DND-41 (cell line): ENCODE data around the gene PHRF1.

ENCODE experiments used
- EZH2 ChIP-seq: IDR thresholded peaks from 3 replicates; pipeline ENCODE4 v1.6.1; 2012; ENCODE audit warnings: borderline replicate concordance, low read depth, mild to moderate bottlenecking, moderate library complexity, low read length, inconsistent platforms; ENCODE audit not compliant: severe bottlenecking
- TF ChIP-seq, protein P1 (sequence below): IDR thresholded peaks from 2 replicates; pipeline ENCODE4 v1.5.1; 2012; ENCODE audit warnings: borderline replicate concordance, low read length, moderate library complexity, mild to moderate bottlenecking; ENCODE audit not compliant: poor library complexity, severe bottlenecking; ENCODE audit errors: extremely low read depth

DNA sequence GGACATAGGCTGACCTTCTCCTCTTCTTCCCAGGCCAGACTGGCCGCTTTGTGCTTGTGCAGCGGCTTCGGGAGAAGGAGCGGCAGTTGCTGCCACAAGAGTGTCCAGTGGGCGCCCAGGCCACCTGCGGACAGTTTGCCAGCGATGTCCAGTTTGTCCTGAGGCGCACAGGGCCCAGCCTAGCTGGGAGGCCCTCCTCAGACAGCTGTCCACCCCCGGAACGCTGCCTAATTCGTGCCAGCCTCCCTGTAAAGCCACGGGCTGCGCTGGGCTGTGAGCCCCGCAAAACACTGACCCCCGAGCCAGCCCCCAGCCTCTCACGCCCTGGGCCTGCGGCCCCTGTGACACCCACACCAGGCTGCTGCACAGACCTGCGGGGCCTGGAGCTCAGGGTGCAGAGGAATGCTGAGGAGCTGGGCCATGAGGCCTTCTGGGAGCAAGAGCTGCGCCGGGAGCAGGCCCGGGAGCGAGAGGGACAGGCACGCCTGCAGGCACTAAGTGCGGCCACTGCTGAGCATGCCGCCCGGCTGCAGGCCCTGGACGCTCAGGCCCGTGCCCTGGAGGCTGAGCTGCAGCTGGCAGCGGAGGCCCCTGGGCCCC is 14.1 kb upstream of the PHRF1 start:
- TF ChIP-seq, protein P1, sequence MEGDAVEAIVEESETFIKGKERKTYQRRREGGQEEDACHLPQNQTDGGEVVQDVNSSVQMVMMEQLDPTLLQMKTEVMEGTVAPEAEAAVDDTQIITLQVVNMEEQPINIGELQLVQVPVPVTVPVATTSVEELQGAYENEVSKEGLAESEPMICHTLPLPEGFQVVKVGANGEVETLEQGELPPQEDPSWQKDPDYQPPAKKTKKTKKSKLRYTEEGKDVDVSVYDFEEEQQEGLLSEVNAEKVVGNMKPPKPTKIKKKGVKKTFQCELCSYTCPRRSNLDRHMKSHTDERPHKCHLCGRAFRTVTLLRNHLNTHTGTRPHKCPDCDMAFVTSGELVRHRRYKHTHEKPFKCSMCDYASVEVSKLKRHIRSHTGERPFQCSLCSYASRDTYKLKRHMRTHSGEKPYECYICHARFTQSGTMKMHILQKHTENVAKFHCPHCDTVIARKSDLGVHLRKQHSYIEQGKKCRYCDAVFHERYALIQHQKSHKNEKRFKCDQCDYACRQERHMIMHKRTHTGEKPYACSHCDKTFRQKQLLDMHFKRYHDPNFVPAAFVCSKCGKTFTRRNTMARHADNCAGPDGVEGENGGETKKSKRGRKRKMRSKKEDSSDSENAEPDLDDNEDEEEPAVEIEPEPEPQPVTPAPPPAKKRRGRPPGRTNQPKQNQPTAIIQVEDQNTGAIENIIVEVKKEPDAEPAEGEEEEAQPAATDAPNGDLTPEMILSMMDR: no peak
- no peak for TF ChIP-seq EZH2
